GM23338 (cell line): ENCODE results near the gene SOD2. TPM values are rescaled to one million over a fixed set of nuclear protein-coding genes. Genes with fewer than 3 reads are reported as not detected.

Source experiments
- ATAC-seq: fragments of 200-7000 bp; cut with Tn5 transposase; 3 replicates; pipeline ENCODE4 v1.9.1; 2020
- DNase-seq: peaks from one replicate; pipeline ENCODE4 v3.0.0-alpha.2; 2015; ENCODE audit warnings: low spot score
- H2AFZ ChIP-seq: fragments of 200-600 bp; sonication (generic); 2 replicates; pipeline ENCODE4 v1.8.0; 2016; ENCODE audit warnings: antibody characterized with exemption, mild to moderate bottlenecking, moderate library complexity
- H3F3A ChIP-seq: fragments of 200-600 bp; sonication (generic); replicated peaks from 2 replicates; pipeline ENCODE4 v1.8.0; 2017; ENCODE audit warnings: antibody characterized with exemption, mixed run types, low read depth
- H3K27ac ChIP-seq: fragments of 200-600 bp; sonication (generic); 2 replicates; pipeline ENCODE4 v1.6.1; 2016; ENCODE audit warnings: low read depth
- H3K27me3 ChIP-seq: fragments of 200-600 bp; sonication (generic); 2 replicates; pipeline ENCODE4 v1.8.0; 2016; ENCODE audit warnings: mild to moderate bottlenecking, mixed run types, moderate library complexity; ENCODE audit not compliant: insufficient read depth
- H3K36me3 ChIP-seq: fragments of 200-600 bp; sonication (generic); 2 replicates; pipeline ENCODE4 v1.8.0; 2016; ENCODE audit warnings: mild to moderate bottlenecking; ENCODE audit not compliant: insufficient read depth
- H3K4me1 ChIP-seq: fragments of 200-600 bp; sonication (generic); 2 replicates; pipeline ENCODE4 v1.8.0; 2016; ENCODE audit warnings: mild to moderate bottlenecking, moderate library complexity; ENCODE audit not compliant: insufficient read depth
- H3K4me2 ChIP-seq: fragments of 200-600 bp; sonication (generic); 2 replicates; pipeline ENCODE4 v1.7.1; 2017; ENCODE audit warnings: mixed run types
- H3K4me3 ChIP-seq: fragments of 200-600 bp; sonication (generic); 2 replicates; pipeline ENCODE4 v1.6.1; 2016; ENCODE audit warnings: mixed run types
- H3K79me2 ChIP-seq: fragments of 200-600 bp; sonication (generic); replicated peaks from 2 replicates; pipeline ENCODE4 v1.8.0; 2017; ENCODE audit warnings: mild to moderate bottlenecking; ENCODE audit not compliant: insufficient read depth
- H3K9me2 ChIP-seq: fragments of 200-600 bp; sonication (generic); 2 replicates; pipeline ENCODE4 v1.8.0; 2017; ENCODE audit not compliant: insufficient read depth
- H4K20me1 ChIP-seq: fragments of 200-600 bp; sonication (generic); replicated peaks from 2 replicates; pipeline ENCODE4 v1.8.0; 2017; ENCODE audit warnings: mild to moderate bottlenecking; ENCODE audit not compliant: insufficient read depth
- H3K27ac Mint-ChIP-seq: 2 replicates; pipeline ENCODE4 v1.8.0; 2020; ENCODE audit warnings: inconsistent platforms, mild to moderate bottlenecking, moderate library complexity, mixed read lengths
- H3K27me3 Mint-ChIP-seq: 3 replicates; pipeline ENCODE4 v1.8.0; 2022; ENCODE audit warnings: low read depth, mild to moderate bottlenecking, moderate library complexity, mixed read lengths, inconsistent platforms; ENCODE audit not compliant: insufficient read depth, poor library complexity
- H3K36me3 Mint-ChIP-seq: 3 replicates; pipeline ENCODE4 v1.8.0; 2021; ENCODE audit warnings: low read depth, mild to moderate bottlenecking, inconsistent platforms, moderate library complexity, mixed read lengths
- H3K4me1 Mint-ChIP-seq: 3 replicates; pipeline ENCODE4 v1.8.0; 2020; ENCODE audit warnings: mild to moderate bottlenecking, inconsistent platforms, mixed read lengths
- H3K4me3 Mint-ChIP-seq: 3 replicates; pipeline ENCODE4 v1.8.0; 2021; ENCODE audit warnings: moderate library complexity, mild to moderate bottlenecking, inconsistent platforms, mixed read lengths
- H3K9me3 Mint-ChIP-seq: 3 replicates; pipeline ENCODE4 v1.8.0; 2020; ENCODE audit warnings: moderate library complexity, mild to moderate bottlenecking, inconsistent platforms, mixed read lengths
- CTCF ChIP-seq, 2 experiments: fragments of 200-600 bp in 1 of 2; sonication (generic) in 1 of 2; conservative IDR thresholded peaks; 2 replicates each; pipeline versions ENCODE4 v1.5.1 to v1.6.1; 2016 to 2017; ENCODE audit warnings: antibody characterized with exemption in 2 of 2, low read depth in 2 of 2, mild to moderate bottlenecking in 2 of 2, moderate library complexity in 1 of 2
- ETS1 ChIP-seq: IDR thresholded peaks from 2 replicates; pipeline ENCODE4 v1.6.1; 2016; ENCODE audit warnings: antibody characterized with exemption
- EZH2 ChIP-seq: fragments of 200-600 bp; sonication (generic); IDR thresholded peaks from one replicate; pipeline ENCODE4 v1.8.0; 2017; ENCODE audit warnings: antibody characterized with exemption, mild to moderate bottlenecking, low read depth; ENCODE audit not compliant: unreplicated experiment
- EZH2phosphoT487 ChIP-seq: fragments of 200-600 bp; sonication (generic); IDR thresholded peaks from one replicate; pipeline ENCODE4 v1.8.1; 2018; ENCODE audit warnings: antibody characterized with exemption; ENCODE audit not compliant: unreplicated experiment
- JUNB ChIP-seq: IDR thresholded peaks from one replicate; pipeline ENCODE4 v1.6.1; 2016; ENCODE audit warnings: antibody characterized with exemption; ENCODE audit not compliant: unreplicated experiment
- NANOG ChIP-seq: IDR thresholded peaks from 2 replicates; pipeline ENCODE4 v1.6.1; 2016; ENCODE audit warnings: antibody characterized with exemption, borderline replicate concordance
- POLR2AphosphoS5 ChIP-seq: IDR thresholded peaks from 2 replicates; pipeline ENCODE4 v1.6.1; 2016; ENCODE audit warnings: antibody characterized with exemption, low read depth
- REST ChIP-seq: IDR thresholded peaks from one replicate; pipeline ENCODE4 v1.6.1; 2018; ENCODE audit warnings: antibody characterized with exemption; ENCODE audit not compliant: unreplicated experiment
- STAT1 ChIP-seq: IDR thresholded peaks from one replicate; pipeline ENCODE4 v1.6.1; 2016; ENCODE audit warnings: antibody characterized with exemption; ENCODE audit not compliant: unreplicated experiment
- ZNF114 ChIP-seq: fragments of 250-450 bp; sonication (Bioruptor Pico); IDR thresholded peaks from 2 replicates; pipeline ENCODE4 v1.5.0; 2020; ENCODE audit warnings: mild to moderate bottlenecking, moderate library complexity
- ZNF462 ChIP-seq: fragments of 250-450 bp; sonication (Bioruptor Pico); IDR thresholded peaks from 2 replicates; pipeline ENCODE4 v1.5.0; 2020; ENCODE audit warnings: mild to moderate bottlenecking, moderate library complexity
- polyA plus RNA-seq: library from polyadenylated mRNA; unstranded; fragments of >200 nt; fragmentation: Nextera tagmentation; extraction: Ambion mirVana; gene quantifications from 2 replicates; pipeline ENCODE4 v1.2.1, GENCODE V29; 2016
- total RNA-seq: library from RNA; depleted of rRNA; stranded (reverse); fragments of >200 nt; shearing (Covaris generic); gene quantifications from 2 replicates; pipeline ENCODE4 v1.2.3, GENCODE V29; 2014

The SOD2 gene
- total and polyA plus RNA-seq, 2 experiments from 2014 or later, result 44.1 to 73.0 TPM

- Mint-ChIP-seq H3K27me3 (peaks cover 2% of the 10 kb centered on the region), H3K4me1 (no peaks in the 10 kb centered on the region), H3K27ac (no peak overlapping the region), H3K4me3 (no peak overlapping the region), H3K36me3 (peaks cover 29% of the 10 kb centered on the region; the same call in 2 of the 3 replicates), H3K9me3 (peaks cover 13% of the 10 kb centered on the region)
- Histone ChIP-seq H2AFZ (no peak overlapping the region), H4K20me1 (no peaks in the 10 kb centered on the region; the same call in 1 of the 2 replicates), H3K27me3 (no peaks in the 10 kb centered on the region), H3K79me2 (peaks cover 3% of the 10 kb centered on the region; the same call in 1 of the 2 replicates), H3K4me3 (no peak overlapping the region), H3K4me2 (no peak overlapping the region), H3K36me3 (0 out of 2 replicates have a peak, but pooled peaks cover under 1% of the 10 kb centered on the region), H3F3A (no peaks in the 10 kb centered on the region), H3K9me2 (no peaks in the 10 kb centered on the region), H3K4me1 (no peaks in the 10 kb centered on the region), H3K27ac (no peak overlapping the region)
- no peak for DNase-seq
- TF ChIP-seq JUNB (no peak), POLR2AphosphoS5 (no peak), REST (no peak), STAT1 (no peak), CTCF (conservative IDR thresholded peaks at IDR 0.05; ENCODE audit: low read depth in 2 of 2) (no peak), EZH2 (no peak), NANOG (no peak), ETS1 (no peak), EZH2phosphoT487 (no peak), ZNF114 (CRISPR knock-in tag) (no peak), ZNF462 (CRISPR knock-in tag) (no peak)
- ATAC-seq, result no peak
Measured at GRCh38 chr6:159676890-159677505, 16.0 kb downstream of the SOD2 start.
